SK-N-SH (cell line): Measurements from ENCODE around the gene ZIC1. TPM values are rescaled to one million over a fixed set of nuclear protein-coding genes. Genes with fewer than 3 reads are reported as not detected.

Experiments used
- CTCF ChIA-PET: fragments of 300-600, 350-600 bp; formaldehyde crosslinking; extraction: SDS; loops from one replicate; lab custom pipeline; 2021; lab: Yijun Ruan, JAX
- POLR2A ChIA-PET: fragments of 350-600 bp; sonication (Branson Sonifier 250); formaldehyde crosslinking; extraction: SDS; loops from one replicate; lab custom pipeline; 2020; ENCODE audit warnings: antibody characterized with exemption, inconsistent platforms; lab: Yijun Ruan, JAX
- DNase-seq: peaks from one replicate; pipeline ENCODE4 v3.0.0; 2012
- H2AFZ ChIP-seq: fragments of 200-600 bp; sonication (generic); 2 replicates; pipeline ENCODE4 v1.8.1; 2016; ENCODE audit warnings: antibody characterized with exemption, mild to moderate bottlenecking, low read depth
- H3F3A ChIP-seq: fragments of 200-600 bp; sonication (generic); replicated peaks from 2 replicates; pipeline ENCODE3; 2016; ENCODE audit warnings: antibody characterized with exemption, mild to moderate bottlenecking; ENCODE audit not compliant: insufficient read depth
- H3K27ac ChIP-seq, 2 experiments: fragments of 200-500 bp in 1 of 2; fragments of 200-600 bp in 1 of 2; sonication (Bioruptor generic) in 1 of 2; sonication (generic), shearing (Covaris generic) in 1 of 2; 2 replicates each; pipeline versions ENCODE4 v1.5.1 to v1.6.1; 2014 to 2016; ENCODE audit warnings: low read depth in 2 of 2, inconsistent platforms in 1 of 2, low read length in 1 of 2, mild to moderate bottlenecking in 1 of 2, mixed read lengths in 1 of 2
- H3K27me3 ChIP-seq: fragments of 200-600 bp; sonication (generic), shearing (Covaris generic); 2 replicates; pipeline ENCODE4 v1.6.1; 2016; ENCODE audit warnings: mixed run types; ENCODE audit not compliant: insufficient read depth
- H3K36me3 ChIP-seq, 2 experiments: fragments of 200-500 bp in 1 of 2; fragments of 200-600 bp in 1 of 2; sonication (Bioruptor generic) in 1 of 2; sonication (generic) in 1 of 2; replicated peaks in 1 of 2; 2 replicates each; pipeline versions ENCODE3 to v1.5.1; 2014 to 2016; ENCODE audit warnings: low read length in 1 of 2, mild to moderate bottlenecking in 1 of 2; ENCODE audit not compliant: insufficient read depth in 2 of 2, control insufficient read depth in 1 of 2
- H3K4me1 ChIP-seq, 2 experiments: fragments of 200-500 bp in 1 of 2; fragments of 200-600 bp in 1 of 2; sonication (Bioruptor generic) in 1 of 2; sonication (generic), shearing (Covaris generic) in 1 of 2; 2 replicates each; pipeline versions ENCODE4 v1.5.1 to v1.6.1; 2014 to 2016; ENCODE audit warnings: low read depth in 1 of 2, low read length in 1 of 2, mixed run types in 1 of 2; ENCODE audit not compliant: insufficient read depth in 2 of 2, control insufficient read depth in 1 of 2
- H3K4me2 ChIP-seq: fragments of 200-600 bp; sonication (generic), shearing (Covaris generic); 2 replicates; pipeline ENCODE4 v1.6.1; 2017; ENCODE audit warnings: mixed run types
- H3K4me3 ChIP-seq, 2 experiments: fragments of 200-500 bp in 1 of 2; fragments of 200-600 bp in 1 of 2; sonication (Bioruptor generic) in 1 of 2; sonication (generic), shearing (Covaris generic) in 1 of 2; 2 replicates each; pipeline versions ENCODE4 v1.5.1 to v1.8.1; 2014 to 2016; ENCODE audit warnings: low read depth in 2 of 2, inconsistent platforms in 1 of 2, low read length in 1 of 2, mild to moderate bottlenecking in 1 of 2, mixed read lengths in 1 of 2, moderate library complexity in 1 of 2
- H3K79me2 ChIP-seq: fragments of 200-600 bp; sonication (generic); 2 replicates; pipeline ENCODE4 v1.8.1; 2017; ENCODE audit warnings: mild to moderate bottlenecking; ENCODE audit not compliant: insufficient read depth
- H3K9ac ChIP-seq: fragments of 200-600 bp; sonication (generic); 2 replicates; pipeline ENCODE4 v1.6.1; 2017; ENCODE audit warnings: mixed run types
- H3K9me2 ChIP-seq: fragments of 200-600 bp; sonication (generic); 2 replicates; pipeline ENCODE4 v1.6.1; 2017; ENCODE audit warnings: mixed run types
- H3K9me3 ChIP-seq: fragments of 200-600 bp; sonication (generic); 2 replicates; pipeline ENCODE4 v1.6.1; 2017; ENCODE audit warnings: mixed run types, mild to moderate bottlenecking, moderate library complexity
- H4K20me1 ChIP-seq: fragments of 200-600 bp; sonication (generic); 2 replicates; pipeline ENCODE4 v1.6.1; 2017; ENCODE audit warnings: mild to moderate bottlenecking, mixed run types; ENCODE audit not compliant: insufficient read depth
- FOSL2 ChIP-seq: IDR thresholded peaks from 2 replicates; pipeline ENCODE4 v1.4.0; 2012; ENCODE audit warnings: low read depth, mild to moderate bottlenecking, moderate library complexity, borderline replicate concordance
- FOXJ3 ChIP-seq: sonication (generic); formaldehyde crosslinking; IDR thresholded peaks from 2 replicates; pipeline ENCODE4 v1.5.1; 2020; ENCODE audit warnings: mild to moderate bottlenecking, missing genetic modification reagents
- MEF2A ChIP-seq: IDR thresholded peaks from 2 replicates; pipeline ENCODE4 v1.4.0; 2012; ENCODE audit warnings: low read depth, borderline replicate concordance
- NRF1 ChIP-seq: IDR thresholded peaks from 2 replicates; pipeline ENCODE4 v1.6.1; 2012; ENCODE audit warnings: low read depth, mild to moderate bottlenecking, low read length
- PBX3 ChIP-seq: IDR thresholded peaks from 2 replicates; pipeline ENCODE4; 2012
- POLR2AphosphoS5 ChIP-seq: IDR thresholded peaks from 2 replicates; pipeline ENCODE4 v1.6.1; 2012; ENCODE audit warnings: low read depth, low read length
- SMC3 ChIP-seq: IDR thresholded peaks from 2 replicates; pipeline ENCODE4 v1.6.1; 2012; ENCODE audit warnings: low read depth, low read length, improper control_type of control experiment
- TEAD4 ChIP-seq: IDR thresholded peaks from 2 replicates; pipeline ENCODE4 v1.4.0; 2012; ENCODE audit warnings: mild to moderate bottlenecking, borderline replicate concordance; ENCODE audit not compliant: insufficient read depth
- WGBS: methylation state at CpG from one replicate; pipeline ENCODE4 v1.1.6; 2017; ENCODE audit warnings: low lambda C conversion rate; 5-methylcytosine and 5-hydroxymethylcytosine counted together
- polyA plus RNA-seq, 3 experiments: library from polyadenylated mRNA; depleted of rRNA; stranded (reverse); fragments of >200 nt; gene quantifications; 2 replicates each; pipeline ENCODE4 v1.2.3, GENCODE V29; 2012
- TF ChIP-seq, protein P1 (sequence below): IDR thresholded peaks from 2 replicates; pipeline ENCODE4 v1.4.0; 2012; ENCODE audit warnings: low read depth
- TF ChIP-seq, protein P2 (sequence below): IDR thresholded peaks from 2 replicates; pipeline ENCODE4 v1.4.0; 2012; ENCODE audit warnings: low read depth, borderline replicate concordance

ZIC1 gene
- polyA plus RNA-seq, 1 of the 3 experiments (the other 2 are of a cell fraction) = 16.7 TPM

DNA sequence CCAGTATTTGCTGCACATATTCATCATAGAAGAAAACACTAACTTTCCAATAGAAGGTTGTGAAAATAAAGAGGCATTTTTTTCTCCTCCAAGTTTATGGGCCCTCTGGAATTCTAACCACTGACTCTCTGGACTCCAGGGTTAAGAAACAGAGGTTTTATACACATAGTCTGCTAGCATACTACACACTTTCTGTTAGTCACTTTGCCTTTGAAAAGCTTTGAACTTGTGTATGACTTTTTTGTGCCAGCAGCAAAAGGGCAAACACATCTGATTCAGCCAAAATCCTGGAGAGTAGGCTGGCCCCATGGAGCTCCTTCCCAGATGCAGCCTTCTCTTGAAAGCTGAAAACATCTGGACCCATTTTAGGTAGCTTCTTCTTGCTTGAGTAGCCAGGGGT, 9.1 kb upstream of the ZIC1 start:
- CTCF ChIA-PET = interaction anchor here (1.2 kb wide), 1 partner anchor 16 kb away, joined by 3 read pairs; no protein-coding TSS in a partner anchor
- Histone ChIP-seq H3K79me2 (peaks cover 12% of the 10 kb centered on the region; the same call in 1 of the 2 replicates), H3K27ac (no peak overlapping the region), H3K36me3 (no peaks in the 10 kb centered on the region), H4K20me1 (no peaks in the 10 kb centered on the region), H3K9me2 (no peaks in the 10 kb centered on the region), H3K27me3 (peaks cover 29% of the 10 kb centered on the region; the same call in 1 of the 2 replicates), H3K9ac (no peak overlapping the region), H3K4me1 (no peaks in the 10 kb centered on the region; a peak in 1 of 4 replicates), H3K9me3 (no peaks in the 10 kb centered on the region), H3K4me2 (no peak overlapping the region), H3F3A (no peaks in the 10 kb centered on the region), H3K4me3 (no peak overlapping the region), H2AFZ (no peak overlapping the region)
- POLR2A ChIA-PET = no interaction called here
- no peak for DNase-seq
- no peak for TF ChIP-seq NRF1
- TF ChIP-seq, protein P1, sequence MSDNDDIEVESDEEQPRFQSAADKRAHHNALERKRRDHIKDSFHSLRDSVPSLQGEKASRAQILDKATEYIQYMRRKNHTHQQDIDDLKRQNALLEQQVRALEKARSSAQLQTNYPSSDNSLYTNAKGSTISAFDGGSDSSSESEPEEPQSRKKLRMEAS = no peak
- no peak for TF ChIP-seq FOXJ3 (CRISPR knock-in tag)
- TF ChIP-seq MEF2A = no peak
- TF ChIP-seq FOSL2 = no peak
- TF ChIP-seq, protein P2, sequence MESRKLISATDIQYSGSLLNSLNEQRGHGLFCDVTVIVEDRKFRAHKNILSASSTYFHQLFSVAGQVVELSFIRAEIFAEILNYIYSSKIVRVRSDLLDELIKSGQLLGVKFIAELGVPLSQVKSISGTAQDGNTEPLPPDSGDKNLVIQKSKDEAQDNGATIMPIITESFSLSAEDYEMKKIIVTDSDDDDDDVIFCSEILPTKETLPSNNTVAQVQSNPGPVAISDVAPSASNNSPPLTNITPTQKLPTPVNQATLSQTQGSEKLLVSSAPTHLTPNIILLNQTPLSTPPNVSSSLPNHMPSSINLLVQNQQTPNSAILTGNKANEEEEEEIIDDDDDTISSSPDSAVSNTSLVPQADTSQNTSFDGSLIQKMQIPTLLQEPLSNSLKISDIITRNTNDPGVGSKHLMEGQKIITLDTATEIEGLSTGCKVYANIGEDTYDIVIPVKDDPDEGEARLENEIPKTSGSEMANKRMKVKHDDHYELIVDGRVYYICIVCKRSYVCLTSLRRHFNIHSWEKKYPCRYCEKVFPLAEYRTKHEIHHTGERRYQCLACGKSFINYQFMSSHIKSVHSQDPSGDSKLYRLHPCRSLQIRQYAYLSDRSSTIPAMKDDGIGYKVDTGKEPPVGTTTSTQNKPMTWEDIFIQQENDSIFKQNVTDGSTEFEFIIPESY = no peak
- TF ChIP-seq SMC3 = no peak
- TF ChIP-seq TEAD4 = no peak
- TF ChIP-seq PBX3 = no peak
- no peak for TF ChIP-seq POLR2AphosphoS5

- Histone ChIP-seq H3K4me2 (no peak overlapping the region), H3K27ac (no peak overlapping the region), H3F3A (no peaks in the 10 kb centered on the region), H3K9me3 (no peaks in the 10 kb centered on the region), H3K4me3 (no peak overlapping the region), H3K9me2 (no peaks in the 10 kb centered on the region), H3K79me2 (peaks cover 4% of the 10 kb centered on the region; the same call in 1 of the 2 replicates), H3K4me1 (no peaks in the 10 kb centered on the region), H4K20me1 (no peaks in the 10 kb centered on the region)
- DNase-seq = no peak
- POLR2A ChIA-PET = no interaction called here
- CTCF ChIA-PET = interaction anchor here (0.9 to 1.2 kb wide), 2 partner anchors 17 to 40 kb away, joined by 3 read pairs; no protein-coding TSS in a partner anchor
- TF ChIP-seq SMC3 = no peak
- TF ChIP-seq NRF1 = no peak
- TF ChIP-seq, all 33 proteins: peak for 0
- Histone ChIP-seq H3K36me3 (no peaks in the 10 kb centered on the region), H3K9ac (no peak overlapping the region), H2AFZ (no peak overlapping the region), H3K27me3 (peaks cover 29% of the 10 kb centered on the region; the same call in 1 of the 2 replicates)
- WGBS = 22% methylated on average over 1 of the region's 1 CpG
Observed at GRCh38 chr3:147400999-147401398, 8.2 kb upstream of the ZIC1 start.
